HEK293 (cell line): ENCODE measurements around the gene STOX2.

Experiments
- CTCF ChIA-PET: fragments of 350-600 bp; formaldehyde crosslinking; extraction: SDS; loops from one replicate; lab custom pipeline; 2021; ENCODE audit warnings: antibody characterized with exemption; lab: Yijun Ruan, JAX
- POLR2A ChIA-PET: fragments of 300-600 bp; formaldehyde crosslinking; extraction: SDS; loops from one replicate; lab custom pipeline; 2020; ENCODE audit warnings: antibody characterized with exemption, inconsistent platforms; lab: Yijun Ruan, JAX
- H3K27ac ChIP-seq: fragments of 200-500 bp; sonication (Bioruptor generic); 2 replicates; pipeline ENCODE4 v1.5.1; 2014; ENCODE audit warnings: low read depth, low read length, control low read depth, inconsistent platforms; ENCODE audit errors: extremely low read depth
- H3K36me3 ChIP-seq, 2 experiments: fragments of 200-500 bp in 1 of 2; sonication (Bioruptor generic) in 1 of 2; 1 replicate in 1 of 2; 2 replicates in 1 of 2; pipeline ENCODE4 v1.5.1; 2014 to 2017; ENCODE audit warnings: inconsistent platforms in 2 of 2, low read length in 2 of 2; ENCODE audit not compliant: control insufficient read depth in 2 of 2, insufficient read depth in 1 of 2
- H3K4me1 ChIP-seq: fragments of 200-500 bp; sonication (Bioruptor generic); 2 replicates; pipeline ENCODE4 v1.5.1; 2014; ENCODE audit warnings: mild to moderate bottlenecking, low read length, inconsistent platforms; ENCODE audit not compliant: control insufficient read depth, insufficient read depth
- H3K4me3 ChIP-seq: 2 replicates; pipeline ENCODE4 v1.5.1; 2011; ENCODE audit warnings: low read depth, mild to moderate bottlenecking, control low read depth, low read length, moderate library complexity
- H3K9me3 ChIP-seq: fragments of 200-500 bp; sonication (Bioruptor generic); 2 replicates; pipeline ENCODE4 v1.5.1; 2014; ENCODE audit warnings: low read depth, low read length, inconsistent platforms; ENCODE audit not compliant: control insufficient read depth, insufficient read depth
- MZF1 ChIP-seq: fragments of 450-650 bp; formaldehyde crosslinking; IDR thresholded peaks from 2 replicates; pipeline ENCODE4 v1.5.1; 2017; ENCODE audit warnings: missing biosample characterization, missing genetic modification characterization, borderline replicate concordance
- WT1 ChIP-seq: fragments of 450-650 bp; formaldehyde crosslinking; IDR thresholded peaks from 2 replicates; pipeline ENCODE4 v1.5.1; 2016; ENCODE audit warnings: missing biosample characterization, missing genetic modification characterization
- YY1 ChIP-seq: fragments of 450-650 bp; formaldehyde crosslinking; IDR thresholded peaks from 2 replicates; pipeline ENCODE4 v1.5.1; 2018; ENCODE audit warnings: missing biosample characterization, missing genetic modification characterization
- ZBTB21 ChIP-seq: fragments of 450-650 bp; formaldehyde crosslinking; IDR thresholded peaks from 2 replicates; pipeline ENCODE4 v1.5.1; 2017; ENCODE audit warnings: missing biosample characterization, missing genetic modification characterization
- ZBTB7A ChIP-seq: fragments of 450-650 bp; formaldehyde crosslinking; IDR thresholded peaks from 2 replicates; pipeline ENCODE4 v1.5.1; 2016; ENCODE audit warnings: low read depth, missing biosample characterization, missing genetic modification characterization
- ZFP41 ChIP-seq: fragments of 450-650 bp; formaldehyde crosslinking; IDR thresholded peaks from 2 replicates; pipeline ENCODE4 v1.5.1; 2016; ENCODE audit warnings: missing biosample characterization, missing genetic modification characterization, borderline replicate concordance
- ZFP69B ChIP-seq: fragments of 450-650 bp; formaldehyde crosslinking; IDR thresholded peaks from 2 replicates; pipeline ENCODE4 v1.5.1; 2016; ENCODE audit warnings: missing biosample characterization, missing genetic modification characterization
- ZNF175 ChIP-seq: fragments of 450-650 bp; formaldehyde crosslinking; IDR thresholded peaks from 2 replicates; pipeline ENCODE4 v1.5.1; 2016; ENCODE audit warnings: missing biosample characterization, missing genetic modification characterization
- ZNF214 ChIP-seq: fragments of 450-650 bp; formaldehyde crosslinking; IDR thresholded peaks from 2 replicates; pipeline ENCODE4 v1.5.1; 2017; ENCODE audit warnings: missing biosample characterization, mild to moderate bottlenecking, missing genetic modification characterization, borderline replicate concordance
- ZNF266 ChIP-seq: fragments of 450-650 bp; formaldehyde crosslinking; IDR thresholded peaks from 2 replicates; pipeline ENCODE4 v1.5.1; 2016; ENCODE audit warnings: missing biosample characterization, missing genetic modification characterization, low read depth
- ZNF274 ChIP-seq, 2 experiments: fragments of 200-500 bp in 1 of 2; fragments of 450-650 bp in 1 of 2; sonication (Bioruptor generic) in 1 of 2; formaldehyde crosslinking in 1 of 2; IDR thresholded peaks; 2 replicates each; pipeline versions ENCODE4 v1.5.1 to v1.6.1; 2014 to 2016; ENCODE audit warnings: borderline replicate concordance in 1 of 2, inconsistent platforms in 1 of 2, low read length in 1 of 2, missing biosample characterization in 1 of 2, missing genetic modification characterization in 1 of 2
- ZNF623 ChIP-seq: fragments of 450-650 bp; formaldehyde crosslinking; IDR thresholded peaks from 2 replicates; pipeline ENCODE4 v1.5.1; 2016; ENCODE audit warnings: missing biosample characterization, missing genetic modification characterization
- TF ChIP-seq, protein P1 (sequence below): fragments of 450-650 bp; formaldehyde crosslinking; IDR thresholded peaks from 2 replicates; pipeline ENCODE4 v1.5.1; 2016; ENCODE audit warnings: missing biosample characterization, missing genetic modification characterization
- TF ChIP-seq, protein P2 (sequence below): fragments of 450-650 bp; formaldehyde crosslinking; IDR thresholded peaks from 2 replicates; pipeline ENCODE4 v1.5.1; 2016; ENCODE audit warnings: missing biosample characterization, missing genetic modification characterization
- TF ChIP-seq, protein P3 (sequence below): fragments of 450-650 bp; formaldehyde crosslinking; IDR thresholded peaks from 2 replicates; pipeline ENCODE4 v1.5.1; 2016; ENCODE audit warnings: missing biosample characterization, missing genetic modification characterization
- TF ChIP-seq, protein P4 (sequence below): fragments of 450-650 bp; formaldehyde crosslinking; conservative IDR thresholded peaks from 2 replicates; pipeline ENCODE4 v1.5.1; 2016; ENCODE audit warnings: low read depth, missing biosample characterization, missing genetic modification characterization
- TF ChIP-seq, protein P5 (sequence below): fragments of 450-650 bp; formaldehyde crosslinking; IDR thresholded peaks from 2 replicates; pipeline ENCODE4 v1.5.1; 2016; ENCODE audit warnings: missing biosample characterization, missing genetic modification characterization, low read depth

The STOX2 gene

DNA sequence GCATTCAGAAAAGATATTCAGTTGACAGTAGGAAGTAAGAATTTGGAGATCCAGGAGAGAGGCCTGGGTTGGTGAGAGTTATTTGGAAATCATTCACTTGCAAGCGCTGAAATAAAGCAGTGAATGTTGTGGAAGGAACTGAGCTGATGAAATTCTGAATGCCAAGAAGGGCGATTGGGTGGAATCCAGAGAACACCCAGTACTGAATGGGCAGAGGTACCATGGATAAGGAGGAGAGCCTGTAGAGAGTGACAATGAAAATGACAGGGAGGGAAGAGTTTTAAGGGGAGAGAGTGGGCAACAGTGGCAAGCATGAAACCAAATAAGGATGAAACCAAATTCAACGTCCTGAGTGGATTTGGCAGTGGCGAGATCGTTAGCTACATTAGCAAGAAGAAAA is 6.7 kb upstream of the STOX2 start:
- no peak for TF ChIP-seq MZF1 (tag by site-specific recombination)
- no peak for TF ChIP-seq WT1 (tag by site-specific recombination)
- no peak for TF ChIP-seq ZFP41 (tag by site-specific recombination)
- TF ChIP-seq, protein P1, sequence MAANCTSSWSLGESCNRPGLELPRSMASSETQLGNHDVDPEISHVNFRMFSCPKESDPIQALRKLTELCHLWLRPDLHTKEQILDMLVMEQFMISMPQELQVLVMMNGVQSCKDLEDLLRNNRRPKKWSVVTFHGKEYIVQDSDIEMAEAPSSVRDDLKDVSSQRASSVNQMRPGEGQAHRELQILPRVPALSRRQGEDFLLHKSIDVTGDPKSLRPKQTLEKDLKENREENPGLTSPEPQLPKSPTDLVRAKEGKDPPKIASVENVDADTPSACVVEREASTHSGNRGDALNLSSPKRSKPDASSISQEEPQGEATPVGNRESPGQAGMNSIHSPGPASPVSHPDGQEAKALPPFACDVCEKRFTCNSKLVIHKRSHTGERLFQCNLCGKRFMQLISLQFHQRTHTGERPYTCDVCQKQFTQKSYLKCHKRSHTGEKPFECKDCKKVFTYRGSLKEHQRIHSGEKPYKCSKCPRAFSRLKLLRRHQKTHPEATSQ (tag by site-specific recombination) = no peak
- no peak for TF ChIP-seq ZNF274 (IDR thresholded peaks at IDR 0.05; ENCODE audit: low read length)
- no peak for TF ChIP-seq ZNF274 (tag by site-specific recombination; IDR thresholded peaks at IDR 0.05; ENCODE audit: borderline replicate concordance)
- TF ChIP-seq ZNF175 = no peak
- TF ChIP-seq, protein P2, sequence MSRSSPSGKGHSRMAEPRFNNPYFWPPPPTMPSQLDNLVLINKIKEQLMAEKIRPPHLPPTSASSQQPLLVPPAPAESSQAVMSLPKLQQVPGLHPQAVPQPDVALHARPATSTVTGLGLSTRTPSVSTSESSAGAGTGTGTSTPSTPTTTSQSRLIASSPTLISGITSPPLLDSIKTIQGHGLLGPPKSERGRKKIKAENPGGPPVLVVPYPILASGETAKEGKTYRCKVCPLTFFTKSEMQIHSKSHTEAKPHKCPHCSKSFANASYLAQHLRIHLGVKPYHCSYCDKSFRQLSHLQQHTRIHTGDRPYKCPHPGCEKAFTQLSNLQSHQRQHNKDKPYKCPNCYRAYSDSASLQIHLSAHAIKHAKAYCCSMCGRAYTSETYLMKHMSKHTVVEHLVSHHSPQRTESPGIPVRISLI = no peak
- TF ChIP-seq YY1 = no peak
- TF ChIP-seq ZFP69B = no peak
- no peak for TF ChIP-seq ZBTB21 (tag by site-specific recombination)
- Histone ChIP-seq H3K4me3 (no peak overlapping the region), H3K9me3 (no peaks in the 10 kb centered on the region), H3K4me1 (no peaks in the 10 kb centered on the region), H3K27ac (no peak overlapping the region), H3K36me3 (no peaks in the 10 kb centered on the region)
- POLR2A ChIA-PET = no interaction called here
- CTCF ChIA-PET = interaction anchor here (1.7 kb wide), 1 partner anchor 57 kb away, joined by 5 read pairs; no protein-coding TSS in a partner anchor

DNA sequence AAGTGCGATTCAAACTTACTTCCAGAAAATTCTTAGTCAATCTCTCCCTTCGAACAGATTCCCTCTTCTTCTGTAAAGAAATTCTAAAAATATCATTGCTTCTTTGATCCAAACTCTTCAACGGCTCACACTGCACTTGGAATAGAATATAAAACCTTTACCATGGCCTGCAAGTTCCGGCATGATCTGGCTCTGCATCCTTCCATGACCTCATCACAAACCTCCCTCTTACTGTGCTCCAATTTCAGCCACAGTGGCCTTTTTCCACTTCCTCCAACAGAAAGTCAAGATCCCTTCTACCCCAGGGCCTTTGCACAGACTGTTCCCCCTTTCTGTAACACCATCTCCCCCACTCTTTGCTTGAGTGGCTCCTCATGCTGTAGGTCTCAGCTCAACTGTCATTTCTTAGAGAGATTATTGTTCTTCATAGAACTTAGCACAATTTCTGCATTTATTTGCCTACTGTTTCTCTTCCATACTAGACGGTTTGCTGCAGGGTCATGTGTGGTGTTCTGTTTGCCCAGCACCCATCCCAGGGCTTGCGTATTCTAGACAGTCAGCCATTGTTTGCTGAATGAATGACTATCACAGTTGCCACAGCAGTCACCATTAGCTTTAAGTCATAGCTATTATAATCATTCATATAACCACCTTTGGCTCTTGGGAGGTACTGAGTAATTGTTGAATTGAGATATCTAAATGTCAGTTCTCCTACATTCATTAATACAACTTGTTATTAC is 1.9 kb upstream of the STOX2 start:
- H3K9me3 ChIP-seq = no peaks in the 10 kb centered on the region
- TF ChIP-seq ZNF623 (tag by site-specific recombination) (peak; percentile 93), ZBTB7A (no peak), ZNF266 (tag by site-specific recombination) (no peak), ZNF214 (no peak)
- TF ChIP-seq, protein P3, sequence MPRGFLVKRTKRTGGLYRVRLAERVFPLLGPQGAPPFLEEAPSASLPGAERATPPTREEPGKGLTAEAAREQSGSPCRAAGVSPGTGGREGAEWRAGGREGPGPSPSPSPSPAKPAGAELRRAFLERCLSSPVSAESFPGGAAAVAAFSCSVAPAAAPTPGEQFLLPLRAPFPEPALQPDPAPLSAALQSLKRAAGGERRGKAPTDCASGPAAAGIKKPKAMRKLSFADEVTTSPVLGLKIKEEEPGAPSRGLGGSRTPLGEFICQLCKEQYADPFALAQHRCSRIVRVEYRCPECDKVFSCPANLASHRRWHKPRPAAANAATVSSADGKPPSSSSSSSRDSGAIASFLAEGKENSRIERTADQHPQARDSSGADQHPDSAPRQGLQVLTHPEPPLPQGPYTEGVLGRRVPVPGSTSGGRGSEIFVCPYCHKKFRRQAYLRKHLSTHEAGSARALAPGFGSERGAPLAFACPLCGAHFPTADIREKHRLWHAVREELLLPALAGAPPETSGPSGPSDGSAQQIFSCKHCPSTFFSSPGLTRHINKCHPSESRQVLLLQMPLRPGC = no peak
- TF ChIP-seq, protein P4, sequence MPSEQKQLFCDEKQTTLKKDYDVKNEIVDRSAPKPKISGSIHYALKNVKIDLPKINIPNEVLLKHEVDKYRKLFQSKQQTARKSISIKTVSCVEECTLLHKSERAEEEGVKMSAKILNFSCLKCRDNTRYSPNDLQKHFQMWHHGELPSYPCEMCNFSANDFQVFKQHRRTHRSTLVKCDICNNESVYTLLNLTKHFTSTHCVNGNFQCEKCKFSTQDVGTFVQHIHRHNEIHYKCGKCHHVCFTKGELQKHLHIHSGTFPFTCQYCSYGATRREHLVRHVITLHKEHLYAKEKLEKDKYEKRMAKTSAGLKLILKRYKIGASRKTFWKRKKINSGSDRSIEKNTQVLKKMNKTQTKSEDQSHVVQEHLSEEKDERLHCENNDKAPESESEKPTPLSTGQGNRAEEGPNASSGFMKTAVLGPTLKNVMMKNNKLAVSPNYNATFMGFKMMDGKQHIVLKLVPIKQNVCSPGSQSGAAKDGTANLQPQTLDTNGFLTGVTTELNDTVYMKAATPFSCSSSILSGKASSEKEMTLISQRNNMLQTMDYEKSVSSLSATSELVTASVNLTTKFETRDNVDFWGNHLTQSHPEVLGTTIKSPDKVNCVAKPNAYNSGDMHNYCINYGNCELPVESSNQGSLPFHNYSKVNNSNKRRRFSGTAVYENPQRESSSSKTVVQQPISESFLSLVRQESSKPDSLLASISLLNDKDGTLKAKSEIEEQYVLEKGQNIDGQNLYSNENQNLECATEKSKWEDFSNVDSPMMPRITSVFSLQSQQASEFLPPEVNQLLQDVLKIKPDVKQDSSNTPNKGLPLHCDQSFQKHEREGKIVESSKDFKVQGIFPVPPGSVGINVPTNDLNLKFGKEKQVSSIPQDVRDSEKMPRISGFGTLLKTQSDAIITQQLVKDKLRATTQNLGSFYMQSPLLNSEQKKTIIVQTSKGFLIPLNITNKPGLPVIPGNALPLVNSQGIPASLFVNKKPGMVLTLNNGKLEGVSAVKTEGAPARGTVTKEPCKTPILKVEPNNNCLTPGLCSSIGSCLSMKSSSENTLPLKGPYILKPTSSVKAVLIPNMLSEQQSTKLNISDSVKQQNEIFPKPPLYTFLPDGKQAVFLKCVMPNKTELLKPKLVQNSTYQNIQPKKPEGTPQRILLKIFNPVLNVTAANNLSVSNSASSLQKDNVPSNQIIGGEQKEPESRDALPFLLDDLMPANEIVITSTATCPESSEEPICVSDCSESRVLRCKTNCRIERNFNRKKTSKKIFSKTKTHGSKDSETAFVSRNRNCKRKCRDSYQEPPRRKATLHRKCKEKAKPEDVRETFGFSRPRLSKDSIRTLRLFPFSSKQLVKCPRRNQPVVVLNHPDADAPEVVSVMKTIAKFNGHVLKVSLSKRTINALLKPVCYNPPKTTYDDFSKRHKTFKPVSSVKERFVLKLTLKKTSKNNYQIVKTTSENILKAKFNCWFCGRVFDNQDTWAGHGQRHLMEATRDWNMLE (tag by site-specific recombination) = no peak
- TF ChIP-seq, protein P5, sequence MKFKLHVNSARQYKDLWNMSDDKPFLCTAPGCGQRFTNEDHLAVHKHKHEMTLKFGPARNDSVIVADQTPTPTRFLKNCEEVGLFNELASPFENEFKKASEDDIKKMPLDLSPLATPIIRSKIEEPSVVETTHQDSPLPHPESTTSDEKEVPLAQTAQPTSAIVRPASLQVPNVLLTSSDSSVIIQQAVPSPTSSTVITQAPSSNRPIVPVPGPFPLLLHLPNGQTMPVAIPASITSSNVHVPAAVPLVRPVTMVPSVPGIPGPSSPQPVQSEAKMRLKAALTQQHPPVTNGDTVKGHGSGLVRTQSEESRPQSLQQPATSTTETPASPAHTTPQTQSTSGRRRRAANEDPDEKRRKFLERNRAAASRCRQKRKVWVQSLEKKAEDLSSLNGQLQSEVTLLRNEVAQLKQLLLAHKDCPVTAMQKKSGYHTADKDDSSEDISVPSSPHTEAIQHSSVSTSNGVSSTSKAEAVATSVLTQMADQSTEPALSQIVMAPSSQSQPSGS (tag by site-specific recombination) = 0 out of 2 replicates have a peak, but pooled peaks have one; percentile 7
- TF ChIP-seq, all 188 proteins: peak for 2
- H3K27ac ChIP-seq = no peak overlapping the region
- ChIA-PET CTCF (interaction anchor here (0.6 kb wide), 1 partner anchor 197 kb away, joined by 3 read pairs; no protein-coding TSS in a partner anchor), POLR2A (no interaction called here)
- no peaks in the 10 kb centered on the region; the same call in none of the 2 replicates for H3K4me1 ChIP-seq
- no peak overlapping the region for H3K4me3 ChIP-seq
- no peaks in the 10 kb centered on the region for H3K36me3 ChIP-seq
